Measurements from ENCODE around the gene CRISP1. TPM values are rescaled to one million over a fixed set of nuclear protein-coding genes. Genes with fewer than 3 reads are reported as not detected.
"Not testable (repeated sequence)": the region's sequence is repeated elsewhere in the genome, so short reads cannot be mapped to it uniquely, and the experiment has no call there.

CRISP1 gene
- polyA plus RNA-seq, 2 donors: not detected

DNA sequence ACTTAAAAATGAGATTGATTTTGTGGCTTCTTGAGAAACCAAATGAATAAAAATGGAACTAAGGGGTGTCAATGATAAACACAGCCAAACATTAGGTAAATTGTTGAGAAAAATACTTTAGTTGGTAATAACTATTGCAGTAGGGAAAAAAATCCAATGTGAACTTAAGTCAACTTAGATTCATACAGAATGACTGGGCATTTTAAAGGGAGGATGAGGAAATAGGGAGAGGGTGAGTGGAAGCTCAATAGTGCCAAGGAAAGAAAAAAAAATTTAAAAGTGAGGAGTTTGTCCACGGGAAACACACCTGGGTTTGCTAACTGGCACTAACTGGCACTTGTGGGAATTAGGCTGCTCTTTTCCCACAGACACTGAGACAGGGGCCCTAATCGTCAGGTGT lies 53.1 kb downstream of the CRISP1 start:
- H3K4me3 ChIP-seq (ENCODE audit: low read depth in 1 of 2, low read length in 2 of 2): no peak overlapping the region
- H3K27ac ChIP-seq (ENCODE audit: low read depth in 2 of 2, low read length in 1 of 2): no peak overlapping the region
- no peaks in the 10 kb centered on the region for H3K27me3 ChIP-seq (ENCODE audit: control insufficient read depth in 1 of 2, insufficient read depth in 2 of 2, low read length in 2 of 2)
- H3K36me3 ChIP-seq (ENCODE audit: control insufficient read depth in 2 of 2, insufficient read depth in 2 of 2, low read length in 1 of 2): no peaks in the 10 kb centered on the region
- H3K4me1 ChIP-seq (ENCODE audit: control insufficient read depth in 2 of 2, insufficient read depth in 2 of 2, low read length in 1 of 2): no peaks in the 10 kb centered on the region
- WGBS, 2 donors: 61 to 72% methylated on average over 2 of the region's 2 CpGs
- no peaks in the 10 kb centered on the region for H3K9me3 ChIP-seq (ENCODE audit: control insufficient read depth in 2 of 2, insufficient read depth in 1 of 2, low read depth in 1 of 2, low read length in 1 of 2)

- 84 to 89% methylated on average over 4 of the region's 4 CpGs for WGBS, 2 donors
These were observed 60.2 kb downstream of the CRISP1 start for GRCh38 chr6:49806145-49806544.

DNA sequence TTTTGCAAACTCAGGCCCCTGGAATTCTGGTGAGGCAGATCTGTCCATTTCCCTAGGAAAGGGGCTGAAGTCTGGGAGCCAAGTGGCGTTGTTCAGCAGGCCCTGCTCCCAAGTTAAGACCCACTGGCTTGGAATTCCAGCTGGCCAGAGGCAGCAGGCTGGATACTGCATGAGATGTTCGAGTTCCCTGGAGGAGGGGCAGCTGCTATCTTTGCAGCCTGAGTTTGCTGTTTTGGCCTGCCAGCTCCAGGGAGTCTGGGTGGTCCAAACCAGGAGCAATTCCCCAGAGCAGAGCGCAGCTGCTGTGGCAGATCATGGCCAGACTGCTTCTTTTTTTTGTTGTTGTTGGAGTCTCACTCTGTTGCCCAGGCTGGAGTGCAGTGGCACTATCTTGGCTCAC lies 61.1 kb downstream of the CRISP1 start:
- no peaks in the 10 kb centered on the region for H3K27me3 ChIP-seq (ENCODE audit: control insufficient read depth in 1 of 2, insufficient read depth in 2 of 2, low read length in 2 of 2)
- H3K36me3 ChIP-seq (ENCODE audit: control insufficient read depth in 2 of 2, insufficient read depth in 2 of 2, low read length in 1 of 2): no peaks in the 10 kb centered on the region
- 58 to 62% methylated on average over 3 of the region's 3 CpGs for WGBS, 2 donors
- H3K4me3 ChIP-seq (ENCODE audit: low read depth in 1 of 2, low read length in 2 of 2): no peak overlapping the region
- peaks cover 0 to 8% of the 10 kb centered on the region in 2 donors for H3K9me3 ChIP-seq (ENCODE audit: control insufficient read depth in 2 of 2, insufficient read depth in 1 of 2, low read depth in 1 of 2, low read length in 1 of 2)
- H3K4me1 ChIP-seq (ENCODE audit: control insufficient read depth in 2 of 2, insufficient read depth in 2 of 2, low read length in 1 of 2): no peaks in the 10 kb centered on the region
- no peak overlapping the region for H3K27ac ChIP-seq (ENCODE audit: low read depth in 2 of 2, low read length in 1 of 2)

More at GRCh38 chr6:49806145-49806544, 60.2 kb downstream of the CRISP1 start:
- no peaks in the 10 kb centered on the region for H3K27me3 ChIP-seq (ENCODE audit: control insufficient read depth in 1 of 2, insufficient read depth in 2 of 2, low read length in 2 of 2)
- peaks cover 0 to 8% of the 10 kb centered on the region in 2 donors for H3K9me3 ChIP-seq (ENCODE audit: control insufficient read depth in 2 of 2, insufficient read depth in 1 of 2, low read depth in 1 of 2, low read length in 1 of 2)
- H3K4me3 ChIP-seq (ENCODE audit: low read depth in 1 of 2, low read length in 2 of 2): no peak overlapping the region
- H3K36me3 ChIP-seq (ENCODE audit: control insufficient read depth in 2 of 2, insufficient read depth in 2 of 2, low read length in 1 of 2): no peaks in the 10 kb centered on the region
- no peak overlapping the region for H3K27ac ChIP-seq (ENCODE audit: low read depth in 2 of 2, low read length in 1 of 2)
- H3K4me1 ChIP-seq (ENCODE audit: control insufficient read depth in 2 of 2, insufficient read depth in 2 of 2, low read length in 1 of 2): no peaks in the 10 kb centered on the region

- Histone ChIP-seq H3K4me1 (ENCODE audit: control insufficient read depth in 2 of 2, insufficient read depth in 2 of 2, low read length in 1 of 2) (no peaks in the 10 kb centered on the region), H3K27me3 (ENCODE audit: control insufficient read depth in 1 of 2, insufficient read depth in 2 of 2, low read length in 2 of 2) (no peaks in the 10 kb centered on the region), H3K9me3 (ENCODE audit: control insufficient read depth in 2 of 2, insufficient read depth in 1 of 2, low read depth in 1 of 2, low read length in 1 of 2) (peaks cover 0 to 8% of the 10 kb centered on the region in 2 donors), H3K4me3 (ENCODE audit: low read depth in 1 of 2, low read length in 2 of 2) (no peak overlapping the region), H3K36me3 (ENCODE audit: control insufficient read depth in 2 of 2, insufficient read depth in 2 of 2, low read length in 1 of 2) (no peaks in the 10 kb centered on the region), H3K27ac (ENCODE audit: low read depth in 2 of 2, low read length in 1 of 2) (no peak overlapping the region)
- WGBS, 2 donors: 93 to 97% methylated on average over 8 of the region's 8 CpGs
These were observed 64.8 kb downstream of the CRISP1 start for GRCh38 chr6:49801525-49801924.

- H3K27ac ChIP-seq (ENCODE audit: low read depth in 2 of 2, low read length in 1 of 2): no peak overlapping the region
- H3K9me3 ChIP-seq (ENCODE audit: control insufficient read depth in 2 of 2, insufficient read depth in 1 of 2, low read depth in 1 of 2, low read length in 1 of 2): no peaks in the 10 kb centered on the region
- H3K4me3 ChIP-seq (ENCODE audit: low read depth in 1 of 2, low read length in 2 of 2): no peak overlapping the region
- no peaks in the 10 kb centered on the region for H3K36me3 ChIP-seq (ENCODE audit: control insufficient read depth in 2 of 2, insufficient read depth in 2 of 2, low read length in 1 of 2)
- H3K27me3 ChIP-seq (ENCODE audit: control insufficient read depth in 1 of 2, insufficient read depth in 2 of 2, low read length in 2 of 2): no peaks in the 10 kb centered on the region
- WGBS, 2 donors: 89 to 100% methylated on average over 1 of the region's 1 CpG
- no peaks in the 10 kb centered on the region for H3K4me1 ChIP-seq (ENCODE audit: control insufficient read depth in 2 of 2, insufficient read depth in 2 of 2, low read length in 1 of 2)
These were observed 67.2 kb downstream of the CRISP1 start for GRCh38 chr6:49799090-49799489.

- H3K27me3 ChIP-seq (ENCODE audit: control insufficient read depth in 1 of 2, insufficient read depth in 2 of 2, low read length in 2 of 2); H3K4me1 ChIP-seq (ENCODE audit: control insufficient read depth in 2 of 2, insufficient read depth in 2 of 2, low read length in 1 of 2); H3K36me3 ChIP-seq (ENCODE audit: control insufficient read depth in 2 of 2, insufficient read depth in 2 of 2, low read length in 1 of 2); H3K27ac ChIP-seq (ENCODE audit: low read depth in 2 of 2, low read length in 1 of 2); H3K4me3 ChIP-seq (ENCODE audit: low read depth in 1 of 2, low read length in 2 of 2); H3K9me3 ChIP-seq (ENCODE audit: control insufficient read depth in 2 of 2, insufficient read depth in 1 of 2, low read depth in 1 of 2, low read length in 1 of 2): not testable (repeated sequence)
- WGBS, 2 donors: 79 to 82% methylated on average over 19 to 21 of the region's 21 CpGs
These were observed 69.4 kb downstream of the CRISP1 start for GRCh38 chr6:49796842-49797455.

DNA sequence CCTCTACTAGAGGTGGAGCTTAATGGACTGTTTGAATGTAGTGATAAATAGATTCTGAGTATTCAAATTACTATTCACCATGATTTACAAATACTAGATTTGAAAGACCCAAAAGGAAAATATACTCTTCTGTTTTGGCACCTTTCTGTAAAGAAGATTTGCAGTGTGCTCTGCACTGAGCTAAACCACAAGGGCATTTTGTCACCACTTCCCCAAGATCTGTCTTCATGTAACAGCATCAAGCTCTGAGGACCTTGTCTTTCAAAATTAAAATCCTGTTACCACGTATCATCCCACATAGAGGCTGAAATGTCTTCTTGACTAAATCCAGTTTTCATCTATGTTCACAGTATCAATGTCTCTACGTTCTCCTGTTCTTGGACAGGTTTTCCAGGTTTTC lies 76.0 kb downstream of the CRISP1 start:
- no peak overlapping the region for H3K4me3 ChIP-seq (ENCODE audit: low read depth in 1 of 2, low read length in 2 of 2)

GRCh38 chr6:49787176-49787575 lies 79.2 kb downstream of the CRISP1 start, which contains the start of gene PGK2:
Gene PGK2, minus strand, starts transcription at chr6:49787285. Its CDS starts 98 bp downstream, at chr6:49787187.
- 84 to 86% methylated on average over 8 of the region's 8 CpGs for WGBS, 2 donors
- no peaks in the 10 kb centered on the region for H3K9me3 ChIP-seq (ENCODE audit: control insufficient read depth in 2 of 2, insufficient read depth in 1 of 2, low read depth in 1 of 2, low read length in 1 of 2)
- H3K27ac ChIP-seq (ENCODE audit: low read depth in 2 of 2, low read length in 1 of 2): no peak within 1 kb of the TSS
- H3K4me3 ChIP-seq (ENCODE audit: low read depth in 1 of 2, low read length in 2 of 2): no peak within 1 kb of the TSS
- H3K36me3 ChIP-seq (ENCODE audit: control insufficient read depth in 2 of 2, insufficient read depth in 2 of 2, low read length in 1 of 2): no peaks in the 10 kb centered on the region
- no peaks in the 10 kb centered on the region for H3K27me3 ChIP-seq (ENCODE audit: control insufficient read depth in 1 of 2, insufficient read depth in 2 of 2, low read length in 2 of 2)
- H3K4me1 ChIP-seq (ENCODE audit: control insufficient read depth in 2 of 2, insufficient read depth in 2 of 2, low read length in 1 of 2): no peaks in the 10 kb centered on the region

More for the DNA sequence above, 76.0 kb downstream of the CRISP1 start:
- WGBS, 2 donors: 64 to 73% methylated on average over 2 of the region's 2 CpGs
- Histone ChIP-seq H3K27me3 (ENCODE audit: control insufficient read depth in 1 of 2, insufficient read depth in 2 of 2, low read length in 2 of 2) (no peaks in the 10 kb centered on the region), H3K36me3 (ENCODE audit: control insufficient read depth in 2 of 2, insufficient read depth in 2 of 2, low read length in 1 of 2) (no peaks in the 10 kb centered on the region), H3K27ac (ENCODE audit: low read depth in 2 of 2, low read length in 1 of 2) (no peak overlapping the region), H3K9me3 (ENCODE audit: control insufficient read depth in 2 of 2, insufficient read depth in 1 of 2, low read depth in 1 of 2, low read length in 1 of 2) (no peaks in the 10 kb centered on the region), H3K4me1 (ENCODE audit: control insufficient read depth in 2 of 2, insufficient read depth in 2 of 2, low read length in 1 of 2) (no peaks in the 10 kb centered on the region)

DNA sequence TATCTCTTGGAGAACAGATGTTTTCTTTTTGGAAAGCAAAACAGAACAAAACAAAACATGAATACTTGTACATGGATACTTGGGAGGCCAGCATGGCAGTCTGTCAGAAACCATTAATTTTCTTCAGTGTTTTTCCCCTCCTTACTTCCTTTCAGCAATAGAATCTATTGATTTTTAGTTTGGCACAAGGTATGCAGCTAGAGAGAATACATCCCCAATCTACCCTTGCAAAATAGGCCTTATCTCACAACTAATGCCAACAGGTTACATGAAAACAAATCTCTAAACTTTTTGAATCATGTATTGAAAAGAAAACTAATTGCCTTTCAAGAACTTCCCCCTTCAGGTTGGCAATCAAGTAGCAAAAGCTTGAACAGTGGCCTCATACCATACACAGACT lies 82.1 kb downstream of the CRISP1 start:
- Histone ChIP-seq H3K4me3 (ENCODE audit: low read depth in 1 of 2, low read length in 2 of 2) (no peak overlapping the region), H3K9me3 (ENCODE audit: control insufficient read depth in 2 of 2, insufficient read depth in 1 of 2, low read depth in 1 of 2, low read length in 1 of 2) (no peaks in the 10 kb centered on the region)

More for the DNA sequence above, 82.1 kb downstream of the CRISP1 start:
- Histone ChIP-seq H3K36me3 (ENCODE audit: control insufficient read depth in 2 of 2, insufficient read depth in 2 of 2, low read length in 1 of 2) (no peaks in the 10 kb centered on the region), H3K27me3 (ENCODE audit: control insufficient read depth in 1 of 2, insufficient read depth in 2 of 2, low read length in 2 of 2) (no peaks in the 10 kb centered on the region), H3K4me1 (ENCODE audit: control insufficient read depth in 2 of 2, insufficient read depth in 2 of 2, low read length in 1 of 2) (no peaks in the 10 kb centered on the region), H3K27ac (ENCODE audit: low read depth in 2 of 2, low read length in 1 of 2) (no peak overlapping the region)

Measured in esophagus (tissue), 2 donors.